NCI-H1092 (cell line): ENCODE results near the gene VTI1A.
"Not testable (repeated sequence)": the region's sequence is repeated elsewhere in the genome, so short reads cannot be mapped to it uniquely, and the experiment has no call there.

Experiments used
- DNase-seq: peaks from one replicate; lab custom pipeline; 2025; lab: John Stamatoyannopoulos, UW

VTI1A gene

DNA sequence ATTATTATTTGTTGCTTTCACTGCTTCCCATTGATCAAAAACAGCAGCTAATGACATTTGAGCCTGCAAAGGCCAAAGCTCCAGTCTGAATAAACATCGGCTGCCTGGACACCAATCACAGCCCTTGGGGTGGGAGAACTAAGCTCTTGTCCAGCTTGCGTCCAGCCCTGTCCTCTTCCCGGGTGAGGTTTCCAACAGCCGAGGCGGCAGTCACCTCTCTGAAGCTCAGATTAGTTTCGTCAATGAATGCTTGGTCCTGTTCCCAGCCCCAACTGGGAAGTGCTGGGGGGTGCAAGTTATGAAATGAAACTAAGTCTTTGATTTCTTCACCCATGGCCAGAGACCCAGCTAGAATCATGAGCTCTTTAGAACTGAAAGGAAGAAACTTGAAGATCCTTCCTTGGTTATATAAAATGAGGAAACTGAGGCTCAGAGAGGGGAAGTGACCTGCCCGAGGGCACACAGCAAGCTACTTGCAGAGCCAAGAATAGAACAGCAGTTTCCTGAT lies 389.0 kb downstream of the VTI1A start:
- no peak for DNase-seq

GRCh38 chr10:112838784-112839481 lies 391.9 kb downstream of the VTI1A start:
- DNase-seq, result no peak

DNA sequence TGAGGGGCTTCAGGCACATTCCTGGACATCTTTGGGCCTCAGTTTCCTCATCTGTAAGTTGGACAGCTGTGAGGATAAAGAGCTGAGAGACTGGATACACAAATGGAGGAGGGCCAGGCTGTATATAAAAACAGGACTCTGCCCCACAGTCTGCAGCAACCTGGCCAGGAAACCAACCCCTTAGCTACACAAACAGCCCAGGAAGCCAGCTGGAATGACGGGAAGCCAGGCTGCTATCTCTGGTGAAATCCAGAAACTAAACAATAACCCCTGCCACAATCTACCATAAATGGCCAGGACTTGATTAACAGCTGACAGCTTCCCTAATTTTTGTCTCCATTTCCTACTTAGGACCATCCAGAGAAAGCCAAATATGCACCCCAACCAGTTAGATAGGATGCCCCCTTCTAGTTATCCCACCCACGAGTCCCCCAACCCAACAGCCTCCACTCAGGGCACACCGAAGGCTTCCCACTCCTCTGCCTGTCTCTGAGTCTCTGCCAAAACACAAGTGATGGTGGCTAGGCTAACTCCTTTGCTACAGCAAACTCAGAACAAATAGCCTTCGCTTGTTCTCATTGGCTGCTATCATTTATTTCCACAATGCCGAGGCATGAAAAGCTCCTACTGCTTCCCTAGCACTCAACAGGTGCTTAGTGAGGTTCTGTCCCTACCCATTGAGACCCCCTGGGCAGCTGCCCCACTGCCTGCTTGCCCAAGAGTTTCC lies 393.1 kb downstream of the VTI1A start:
- DNase-seq, result no peak

DNA sequence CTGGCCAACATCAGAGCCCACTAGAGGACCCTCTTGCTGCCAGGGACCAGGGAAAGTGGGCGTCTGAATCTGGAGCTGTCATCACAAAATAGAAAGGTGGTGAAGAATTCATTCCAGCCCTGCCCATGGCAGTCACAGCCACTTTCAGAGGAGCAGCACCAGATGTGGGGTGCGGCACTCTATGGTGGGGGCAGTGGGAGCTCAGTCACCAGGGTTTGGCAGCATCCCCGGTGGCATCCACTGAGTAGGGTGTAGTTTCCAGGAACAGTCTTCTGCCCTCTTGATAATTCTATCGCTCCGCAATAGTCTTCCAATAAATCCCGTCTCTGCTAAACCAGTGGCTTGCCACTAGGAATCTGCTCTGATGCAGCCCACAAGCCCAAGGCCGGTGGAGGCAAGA lies 394.5 kb downstream of the VTI1A start:
- no peak for DNase-seq

DNA sequence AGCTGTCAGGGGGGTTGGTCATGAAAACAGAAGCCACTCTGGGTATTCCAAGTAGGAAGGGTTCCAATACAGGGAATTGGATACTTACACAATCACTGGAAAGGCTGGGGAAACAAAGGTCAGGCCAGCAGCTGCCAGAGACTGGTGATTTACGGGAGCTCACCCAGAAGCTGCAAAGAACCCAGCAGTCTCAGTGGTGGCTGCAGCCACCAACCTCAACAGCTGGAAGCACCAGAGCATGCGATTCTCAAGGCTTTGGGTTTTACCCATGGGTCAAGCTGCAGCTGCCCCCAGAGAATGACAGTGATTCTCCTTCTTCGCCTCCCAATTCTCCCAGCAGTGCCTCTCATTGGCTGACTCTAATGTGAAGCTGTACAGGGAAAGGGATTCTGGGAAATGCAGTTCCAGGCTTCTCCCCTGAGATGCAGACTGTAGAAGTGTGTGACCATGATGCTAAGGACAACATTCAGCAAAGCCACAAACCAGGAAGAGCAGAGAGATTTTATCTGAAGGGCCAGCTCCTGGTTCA lies 395.9 kb downstream of the VTI1A start:
- DNase-seq, result no peak

GRCh38 chr10:112843623-112844022 lies 396.6 kb downstream of the VTI1A start:
- no peak for DNase-seq

DNA sequence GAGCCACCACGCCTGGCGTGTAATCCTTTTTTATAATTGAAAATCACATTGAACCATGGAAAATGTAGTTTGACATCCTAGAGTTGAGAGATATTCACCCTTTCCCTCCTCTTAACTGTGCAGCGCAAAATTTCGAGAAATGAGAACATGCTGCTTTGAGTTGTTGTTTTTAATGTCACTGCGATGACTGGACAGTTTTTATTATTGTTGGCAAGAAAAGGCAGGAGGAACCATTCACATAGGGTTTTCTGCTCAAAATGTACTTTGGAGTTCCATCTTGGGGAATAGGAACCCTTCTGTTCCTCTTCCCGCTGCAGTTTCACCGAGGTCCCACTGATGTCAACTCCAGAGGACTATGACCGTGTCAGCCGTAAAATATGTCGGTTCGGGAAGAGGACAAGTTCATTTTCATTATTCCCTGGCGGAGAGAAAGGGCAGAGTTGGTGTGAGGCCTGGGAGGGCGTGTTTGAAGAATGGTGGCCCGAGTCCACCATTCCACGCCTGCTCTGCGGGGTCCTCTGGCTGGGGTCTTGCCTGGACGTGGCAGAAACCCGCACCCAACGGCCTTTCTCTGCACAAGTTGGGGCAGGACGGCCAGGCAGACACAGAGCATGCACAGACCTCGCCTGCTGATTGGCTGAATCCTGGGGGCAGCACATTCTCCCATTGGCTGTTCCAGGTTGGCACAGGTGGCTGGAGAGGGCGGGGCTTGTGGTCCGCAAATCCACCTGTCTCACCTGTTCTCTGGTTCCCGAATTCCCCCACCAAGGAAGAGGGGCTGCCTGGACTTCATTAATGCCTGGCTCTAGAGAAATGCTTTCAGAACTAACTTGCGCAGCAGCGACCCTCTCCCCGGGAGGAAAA lies 397.9 kb downstream of the VTI1A start:
- no peak for DNase-seq

GRCh38 chr10:112847778-112848177 lies 400.8 kb downstream of the VTI1A start:
- no peak for DNase-seq

- no peak for DNase-seq
Measured at GRCh38 chr10:112848228-112848627, 401.2 kb downstream of the VTI1A start.

DNA sequence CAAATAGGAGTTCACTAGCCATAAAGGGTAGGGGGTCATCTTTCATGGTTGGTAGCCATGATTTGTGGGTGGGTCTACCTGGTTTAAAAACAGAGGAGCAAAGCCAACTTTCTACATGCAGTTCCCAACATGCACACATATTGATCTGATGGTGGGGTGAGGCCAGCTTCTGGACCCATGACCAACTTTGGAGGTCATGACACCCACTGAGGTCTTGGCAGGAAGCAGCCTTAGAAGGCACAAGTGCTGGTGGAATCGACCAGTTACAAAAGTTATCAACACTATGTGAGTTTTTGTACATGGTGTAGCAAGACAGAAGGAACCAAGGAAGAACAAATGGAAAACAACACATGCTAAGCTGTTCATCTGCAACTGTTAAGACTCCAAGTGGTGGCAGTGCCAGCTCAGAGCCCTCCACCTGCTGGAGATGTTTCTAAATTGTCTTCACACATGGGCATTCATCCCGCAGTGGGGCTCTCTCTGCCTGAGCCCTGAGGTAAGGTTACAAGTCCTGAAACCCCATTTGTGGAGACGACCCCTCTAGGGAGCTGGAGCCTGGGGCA lies 401.9 kb downstream of the VTI1A start:
- DNase-seq, result no peak

- no peak for DNase-seq
Measured at GRCh38 chr10:112849546-112849945, 402.5 kb downstream of the VTI1A start.

- DNase-seq, result no peak
Measured at GRCh38 chr10:112851181-112851580, 404.2 kb downstream of the VTI1A start.

DNA sequence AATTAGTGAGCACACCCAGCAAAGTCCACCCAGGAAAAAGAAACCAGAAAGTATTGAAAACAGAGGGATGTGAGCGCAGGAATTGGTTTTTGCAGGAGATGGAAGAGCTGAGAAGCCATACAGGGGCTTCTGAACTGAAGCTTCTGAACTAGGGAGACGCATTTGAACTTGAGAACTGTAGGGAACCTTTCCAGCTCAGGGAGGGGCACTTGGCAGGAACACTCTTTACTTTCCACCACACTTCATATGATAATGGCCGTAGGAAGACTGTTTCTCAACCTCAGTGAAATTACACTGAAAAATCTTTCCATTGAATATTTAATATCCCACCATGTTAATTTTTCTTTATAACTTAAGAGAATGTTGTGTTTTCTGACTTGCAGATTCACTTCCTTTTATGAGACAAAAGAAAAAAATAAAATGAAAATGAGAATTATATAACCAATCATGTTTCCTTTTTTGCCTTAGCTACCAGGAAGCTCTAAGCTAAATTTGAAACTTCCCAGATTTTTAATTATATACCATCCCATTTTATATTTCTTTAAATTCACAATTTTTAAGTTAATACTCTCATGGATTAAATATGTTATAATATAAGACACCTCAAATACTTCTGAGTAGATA lies 404.7 kb downstream of the VTI1A start:
- no peak for DNase-seq

DNA sequence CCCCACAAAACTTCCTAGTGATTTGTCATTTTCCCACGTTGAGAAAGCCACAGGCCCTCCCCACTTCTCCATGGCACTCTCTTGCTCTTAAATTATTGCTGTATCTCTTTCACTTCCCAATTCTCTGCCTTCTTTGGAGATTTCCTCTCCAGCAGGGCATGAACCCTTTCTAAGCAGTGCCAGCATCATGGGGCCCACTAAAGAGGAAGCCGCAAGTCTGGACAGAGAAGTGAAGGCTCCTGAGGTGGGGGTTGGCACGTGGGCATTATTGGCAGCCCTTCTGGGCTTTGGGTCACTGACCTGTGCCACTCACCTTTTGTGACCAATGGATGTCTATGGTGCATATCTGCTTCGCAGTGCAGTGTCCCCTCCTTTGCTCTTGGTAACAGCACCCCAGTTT lies 405.3 kb downstream of the VTI1A start:
- DNase-seq, result no peak

DNA sequence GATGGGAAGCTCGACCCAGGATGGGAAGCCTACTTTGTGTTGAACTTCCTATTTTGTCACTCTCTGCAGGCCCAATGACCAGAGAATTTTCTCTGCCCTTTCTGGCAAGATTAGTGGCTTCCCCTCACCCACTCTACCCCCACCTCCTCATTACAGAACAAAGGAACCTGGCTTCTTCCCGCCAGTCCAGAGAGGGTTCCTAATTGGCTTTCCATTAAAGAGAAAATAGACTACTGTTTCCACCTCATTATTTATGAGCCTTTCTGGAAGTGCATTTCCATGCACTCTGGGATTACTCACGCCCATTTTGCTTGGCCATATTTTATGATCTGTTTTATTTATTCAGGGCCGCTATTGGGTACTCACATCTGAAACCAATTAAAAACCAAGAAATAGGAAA lies 408.1 kb downstream of the VTI1A start:
- no peak for DNase-seq

- no peak for DNase-seq
Measured at GRCh38 chr10:112857493-112857892, 410.5 kb downstream of the VTI1A start.

GRCh38 chr10:112858986-112859651 lies 412.1 kb downstream of the VTI1A start:
- DNase-seq, result no peak

DNA sequence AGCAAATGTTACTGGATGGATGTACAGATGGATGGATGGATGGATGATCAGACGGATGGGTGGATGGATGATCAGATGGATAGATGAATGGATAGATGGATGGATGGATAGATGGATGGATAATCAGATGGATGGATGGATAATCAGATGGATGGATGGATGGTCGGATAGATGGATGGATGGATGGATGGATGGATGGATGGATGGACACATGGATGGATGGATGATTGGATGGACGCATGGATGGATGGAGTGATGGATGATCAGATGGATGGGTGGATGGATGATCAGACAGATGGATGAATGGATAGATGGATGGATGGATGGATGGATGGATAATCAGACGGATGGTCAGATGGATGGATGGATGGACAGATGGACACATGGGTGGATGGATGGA lies 412.8 kb downstream of the VTI1A start:
- no peak for DNase-seq

- DNase-seq, result not testable (repeated sequence)
Measured at GRCh38 chr10:112863461-112863860, 416.4 kb downstream of the VTI1A start.
